ENCODE measurements around the gene ADGRA1.

ADGRA1 gene

GRCh38 chr10:133143546-133143945 lies 55.8 kb downstream of the ADGRA1 start:
- TF ChIP-seq EZH2phosphoT487 (IDR thresholded peaks at IDR 0.05; ENCODE audit: borderline replicate concordance) (no peak), CTCF (conservative IDR thresholded peaks at IDR 0.05; ENCODE audit: low read length) (no peak)
- Histone ChIP-seq H3K4me1 (ENCODE audit: insufficient read depth, low read length, poor library complexity, severe bottlenecking) (no peaks in the 10 kb centered on the region), H3K36me3 (ENCODE audit: insufficient read depth, low read length) (no peaks in the 10 kb centered on the region), H3K4me2 (ENCODE audit: low read depth, low read length, poor library complexity, severe bottlenecking) (no peak overlapping the region), H3K9ac (ENCODE audit: low read depth, low read length, poor library complexity, severe bottlenecking) (no peak overlapping the region), H3K9me2 (replicated peaks; ENCODE audit: low read depth, low read length) (no peaks in the 10 kb centered on the region), H3K4me3 (ENCODE audit: low read length, poor library complexity, severe bottlenecking) (no peak overlapping the region), H3K79me2 (ENCODE audit: insufficient read depth, low read length) (no peaks in the 10 kb centered on the region), H3K27me3 (ENCODE audit: insufficient read depth, low read length, poor library complexity, severe bottlenecking) (no peaks in the 10 kb centered on the region), H4K20me1 (ENCODE audit: insufficient read depth, low read length, poor library complexity, severe bottlenecking) (no peaks in the 10 kb centered on the region), H3K9me3 (ENCODE audit: insufficient read depth, low read depth, low read length) (peaks cover 6% of the 10 kb centered on the region; the same call in 1 of the 2 replicates), H2AFZ (ENCODE audit: low read length) (no peak overlapping the region), H3F3A (ENCODE audit: low read depth) (no peaks in the 10 kb centered on the region)

- H3K4me2 ChIP-seq (ENCODE audit: low read depth, low read length, poor library complexity, severe bottlenecking), result no peak overlapping the region
These were observed 57.0 kb downstream of the ADGRA1 start for GRCh38 chr10:133144771-133145170.

GRCh38 chr10:133150226-133150625 lies 62.5 kb downstream of the ADGRA1 start:
- Histone ChIP-seq H3K27me3 (ENCODE audit: insufficient read depth, low read length, poor library complexity, severe bottlenecking) (no peaks in the 10 kb centered on the region), H3K9ac (ENCODE audit: low read depth, low read length, poor library complexity, severe bottlenecking) (no peak overlapping the region)
- TF ChIP-seq CTCF (conservative IDR thresholded peaks at IDR 0.05; ENCODE audit: low read length) (no peak), EZH2phosphoT487 (IDR thresholded peaks at IDR 0.05; ENCODE audit: borderline replicate concordance) (no peak)

More at GRCh38 chr10:133144771-133145170, 57.0 kb downstream of the ADGRA1 start:
- Histone ChIP-seq H3K79me2 (ENCODE audit: insufficient read depth, low read length) (no peaks in the 10 kb centered on the region), H3K9me3 (ENCODE audit: insufficient read depth, low read depth, low read length) (peaks cover 9% of the 10 kb centered on the region; the same call in 1 of the 2 replicates), H3K9me2 (replicated peaks; ENCODE audit: low read depth, low read length) (no peaks in the 10 kb centered on the region), H3K9ac (ENCODE audit: low read depth, low read length, poor library complexity, severe bottlenecking) (no peak overlapping the region), H3K4me1 (ENCODE audit: insufficient read depth, low read length, poor library complexity, severe bottlenecking) (no peaks in the 10 kb centered on the region), H2AFZ (ENCODE audit: low read length) (no peak overlapping the region), H3K36me3 (ENCODE audit: insufficient read depth, low read length) (no peaks in the 10 kb centered on the region), H3K27me3 (ENCODE audit: insufficient read depth, low read length, poor library complexity, severe bottlenecking) (no peaks in the 10 kb centered on the region), H3K4me3 (ENCODE audit: low read length, poor library complexity, severe bottlenecking) (no peak overlapping the region), H4K20me1 (ENCODE audit: insufficient read depth, low read length, poor library complexity, severe bottlenecking) (no peaks in the 10 kb centered on the region), H3F3A (ENCODE audit: low read depth) (no peaks in the 10 kb centered on the region)
- TF ChIP-seq EZH2phosphoT487 (IDR thresholded peaks at IDR 0.05; ENCODE audit: borderline replicate concordance) (no peak), CTCF (conservative IDR thresholded peaks at IDR 0.05; ENCODE audit: low read length) (no peak)

More at GRCh38 chr10:133150226-133150625, 62.5 kb downstream of the ADGRA1 start:
- Histone ChIP-seq H3K9me2 (replicated peaks; ENCODE audit: low read depth, low read length) (no peaks in the 10 kb centered on the region), H3K4me3 (ENCODE audit: low read length, poor library complexity, severe bottlenecking) (no peak overlapping the region), H3K4me2 (ENCODE audit: low read depth, low read length, poor library complexity, severe bottlenecking) (no peak overlapping the region), H2AFZ (ENCODE audit: low read length) (no peak overlapping the region), H3K9me3 (ENCODE audit: insufficient read depth, low read depth, low read length) (peaks cover 14% of the 10 kb centered on the region; the same call in 1 of the 2 replicates), H3F3A (ENCODE audit: low read depth) (no peaks in the 10 kb centered on the region), H4K20me1 (ENCODE audit: insufficient read depth, low read length, poor library complexity, severe bottlenecking) (no peaks in the 10 kb centered on the region), H3K4me1 (ENCODE audit: insufficient read depth, low read length, poor library complexity, severe bottlenecking) (no peaks in the 10 kb centered on the region), H3K79me2 (ENCODE audit: insufficient read depth, low read length) (no peaks in the 10 kb centered on the region), H3K36me3 (ENCODE audit: insufficient read depth, low read length) (no peaks in the 10 kb centered on the region)
